ENCODE results near the gene GRM8. TPM values are rescaled to one million over a fixed set of nuclear protein-coding genes. Genes with fewer than 3 reads are reported as not detected.

The GRM8 gene
- total RNA-seq, 1 donor from 2014 or later = 2.2 TPM

- Histone ChIP-seq H3K27ac (ENCODE audit: low read depth, low read length) (no peak overlapping the region), H3K36me3 (ENCODE audit: insufficient read depth, low read length) (no peaks in the 10 kb centered on the region), H3K27me3 (ENCODE audit: insufficient read depth, low read length) (no peaks in the 10 kb centered on the region), H3K4me2 (ENCODE audit: low read length) (no peak overlapping the region), H4K20me1 (ENCODE audit: insufficient read depth, low read length) (no peaks in the 10 kb centered on the region), H3K9me3 (ENCODE audit: insufficient read depth, low read depth, low read length) (no peaks in the 10 kb centered on the region), H3K79me2 (ENCODE audit: insufficient read depth, low read length) (no peaks in the 10 kb centered on the region), H2AFZ (ENCODE audit: low read depth, low read length) (no peak overlapping the region), H3K4me3 (ENCODE audit: insufficient read depth, low read depth, low read length) (no peak overlapping the region), H3K9ac (ENCODE audit: low read length) (no peak overlapping the region), H3K4me1 (ENCODE audit: insufficient read depth, low read length) (no peaks in the 10 kb centered on the region)
- no peaks in the 10 kb centered on the region for H3K27me3 Mint-ChIP-seq (ENCODE audit: low read depth, unreplicated experiment)
- no peaks in the 10 kb centered on the region for H3K4me1 Mint-ChIP-seq (ENCODE audit: low read depth, unreplicated experiment)
- TF ChIP-seq EZH2 (IDR thresholded peaks at IDR 0.05; ENCODE audit: insufficient read depth, low read length) (no peak), CTCF (IDR thresholded peaks at IDR 0.05; ENCODE audit: insufficient read depth, low read depth, low read length) (no peak)
- H3K4me3 Mint-ChIP-seq (ENCODE audit: unreplicated experiment) = no peak overlapping the region
- H3K36me3 Mint-ChIP-seq (ENCODE audit: low read depth, unreplicated experiment) = no peaks in the 10 kb centered on the region
- FAIRE-seq (no peak), DNase-seq (ENCODE audit: low read depth) (no peak)
- no peaks in the 10 kb centered on the region for H3K9me3 Mint-ChIP-seq (ENCODE audit: unreplicated experiment)
- H3K27ac Mint-ChIP-seq (ENCODE audit: unreplicated experiment) = no peak overlapping the region
These were observed 767.0 kb downstream of the GRM8 start for GRCh38 chr7:126485791-126486190.

- Mint-ChIP-seq H3K36me3 (ENCODE audit: low read depth, unreplicated experiment) (no peaks in the 10 kb centered on the region), H3K4me3 (ENCODE audit: unreplicated experiment) (no peak overlapping the region), H3K4me1 (ENCODE audit: low read depth, unreplicated experiment) (no peaks in the 10 kb centered on the region), H3K27ac (ENCODE audit: unreplicated experiment) (no peak overlapping the region), H3K27me3 (ENCODE audit: low read depth, unreplicated experiment) (no peaks in the 10 kb centered on the region), H3K9me3 (ENCODE audit: unreplicated experiment) (no peaks in the 10 kb centered on the region)
- no peaks in the 10 kb centered on the region for H4K20me1 ChIP-seq (ENCODE audit: insufficient read depth, low read length)
- H3K9ac ChIP-seq (ENCODE audit: low read length) = no peak overlapping the region
- H3K79me2 ChIP-seq (ENCODE audit: insufficient read depth, low read length) = no peaks in the 10 kb centered on the region
- no peak overlapping the region for H3K4me2 ChIP-seq (ENCODE audit: low read length)
- H3K27ac ChIP-seq (ENCODE audit: low read depth, low read length) = no peak overlapping the region
- H3K4me3 ChIP-seq (ENCODE audit: insufficient read depth, low read depth, low read length) = no peak overlapping the region
- H2AFZ ChIP-seq (ENCODE audit: low read depth, low read length) = no peak overlapping the region
- H3K36me3 ChIP-seq (ENCODE audit: insufficient read depth, low read length) = no peaks in the 10 kb centered on the region
- no peaks in the 10 kb centered on the region for H3K27me3 ChIP-seq (ENCODE audit: insufficient read depth, low read length)
- no peak for TF ChIP-seq CTCF (IDR thresholded peaks at IDR 0.05; ENCODE audit: insufficient read depth, low read depth, low read length)
- TF ChIP-seq EZH2 (IDR thresholded peaks at IDR 0.05; ENCODE audit: insufficient read depth, low read length) = no peak
- no peaks in the 10 kb centered on the region for H3K4me1 ChIP-seq (ENCODE audit: insufficient read depth, low read length)
- H3K9me3 ChIP-seq (ENCODE audit: insufficient read depth, low read depth, low read length) = no peaks in the 10 kb centered on the region
- FAIRE-seq = no peak
- no peak for DNase-seq (ENCODE audit: low read depth)
These were observed 768.8 kb downstream of the GRM8 start for GRCh38 chr7:126483972-126484371.

GRCh38 chr7:126472825-126473224 is 779.9 kb downstream of the GRM8 start:
- Histone ChIP-seq H3K4me1 (ENCODE audit: insufficient read depth, low read length) (no peaks in the 10 kb centered on the region), H3K36me3 (ENCODE audit: insufficient read depth, low read length) (no peaks in the 10 kb centered on the region), H3K4me2 (ENCODE audit: low read length) (no peak overlapping the region), H3K9me3 (ENCODE audit: insufficient read depth, low read depth, low read length) (peaks cover 8% of the 10 kb centered on the region), H3K27ac (ENCODE audit: low read depth, low read length) (no peak overlapping the region), H3K9ac (ENCODE audit: low read length) (no peak overlapping the region), H3K27me3 (ENCODE audit: insufficient read depth, low read length) (no peaks in the 10 kb centered on the region), H4K20me1 (ENCODE audit: insufficient read depth, low read length) (no peaks in the 10 kb centered on the region), H3K79me2 (ENCODE audit: insufficient read depth, low read length) (no peaks in the 10 kb centered on the region), H3K4me3 (ENCODE audit: insufficient read depth, low read depth, low read length) (no peak overlapping the region), H2AFZ (ENCODE audit: low read depth, low read length) (no peak overlapping the region)
- no peaks in the 10 kb centered on the region for H3K4me1 Mint-ChIP-seq (ENCODE audit: low read depth, unreplicated experiment)
- no peak overlapping the region for H3K27ac Mint-ChIP-seq (ENCODE audit: unreplicated experiment)
- H3K27me3 Mint-ChIP-seq (ENCODE audit: low read depth, unreplicated experiment) = no peaks in the 10 kb centered on the region
- DNase-seq (ENCODE audit: low read depth) (no peak), FAIRE-seq (no peak)
- no peaks in the 10 kb centered on the region for H3K36me3 Mint-ChIP-seq (ENCODE audit: low read depth, unreplicated experiment)
- no peak overlapping the region for H3K4me3 Mint-ChIP-seq (ENCODE audit: unreplicated experiment)
- peaks cover 9% of the 10 kb centered on the region for H3K9me3 Mint-ChIP-seq (ENCODE audit: unreplicated experiment)
- no peak for TF ChIP-seq EZH2 (IDR thresholded peaks at IDR 0.05; ENCODE audit: insufficient read depth, low read length)
- TF ChIP-seq CTCF (IDR thresholded peaks at IDR 0.05; ENCODE audit: insufficient read depth, low read depth, low read length) = no peak

Measured in astrocyte (in vitro differentiated cells and primary cell).